ENCODE results near the gene ABCC5. TPM values are rescaled to one million over a fixed set of nuclear protein-coding genes. Genes with fewer than 3 reads are reported as not detected.

Gene ABCC5
- total and polyA plus RNA-seq, 7 donors: 13.8 to 39.6 (median 22.0) TPM

- Histone ChIP-seq H3K4me1 (peaks cover 0 to 26% (median 10%) of the 10 kb centered on the region in 4 donors), H3K4me3 (no peak overlapping the region), H3K27ac (no peak overlapping the region), H3K9me3 (no peaks in the 10 kb centered on the region), H3K36me3 (peaks cover 0 to 4% (median 0%) of the 10 kb centered on the region in 4 donors), H3K27me3 (no peaks in the 10 kb centered on the region)
- TF ChIP-seq EP300 (IDR thresholded peaks at IDR 0.05): no peak
- TF ChIP-seq POLR2AphosphoS5 (IDR thresholded peaks at IDR 0.05): no peak
- no peak for TF ChIP-seq CTCF (IDR thresholded peaks at IDR 0.05)
- TF ChIP-seq POLR2A (IDR thresholded peaks at IDR 0.05): no peak
- 91 to 92% methylated on average over 5 of the region's 5 CpGs for WGBS, 2 donors
- DNase-seq: no peak
- intact Hi-C loops (cut with DNase I): no loop called here
Measured at GRCh38 chr3:184003187-184003967, 14.3 kb downstream of the ABCC5 start.

- intact Hi-C loops (cut with DNase I): no loop called here
- 96 to 97% methylated on average over 11 of the region's 11 CpGs for WGBS, 2 donors
Measured at GRCh38 chr3:184002469-184002868, 15.2 kb downstream of the ABCC5 start.

GRCh38 chr3:184001761-184002160 is 15.9 kb downstream of the ABCC5 start:
- H3K4me3 ChIP-seq: no peak overlapping the region
- no peaks in the 10 kb centered on the region for H3K36me3 ChIP-seq

More at GRCh38 chr3:184002469-184002868, 15.2 kb downstream of the ABCC5 start:
- H3K9me3 ChIP-seq: no peaks in the 10 kb centered on the region
- TF ChIP-seq POLR2AphosphoS5 (IDR thresholded peaks at IDR 0.05): no peak
- no peak for TF ChIP-seq CTCF (IDR thresholded peaks at IDR 0.05)
- TF ChIP-seq POLR2A (IDR thresholded peaks at IDR 0.05): no peak
- TF ChIP-seq EP300 (IDR thresholded peaks at IDR 0.05): no peak
- no peak overlapping the region for H3K4me3 ChIP-seq
- DNase-seq: no peak
- no peak overlapping the region for H3K27ac ChIP-seq
- peaks cover 0 to 26% (median 10%) of the 10 kb centered on the region in 4 donors for H3K4me1 ChIP-seq
- no peaks in the 10 kb centered on the region for H3K27me3 ChIP-seq
- no peaks in the 10 kb centered on the region for H3K36me3 ChIP-seq

DNA sequence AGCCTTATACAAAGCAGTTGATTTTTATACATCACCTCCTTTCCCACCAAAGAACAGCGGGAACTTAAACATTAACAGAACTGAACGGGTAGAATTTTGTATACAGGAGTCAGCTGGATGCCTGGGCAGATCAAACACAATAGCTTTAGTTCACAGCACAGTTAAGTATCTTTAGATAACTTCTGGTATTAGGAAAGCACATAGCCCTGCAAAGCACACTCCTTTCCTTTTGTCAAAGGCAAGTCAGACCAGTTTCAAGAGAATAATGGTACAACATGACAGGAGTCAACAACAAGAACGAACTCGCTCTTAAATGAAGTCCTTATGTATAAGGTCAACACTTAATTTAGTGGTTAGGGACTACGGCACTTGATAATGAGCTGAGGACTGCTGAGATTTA is 26.3 kb downstream of the ABCC5 start:
- Histone ChIP-seq H3K36me3 (peaks cover 9 to 27% (median 12%) of the 10 kb centered on the region in 4 donors), H3K4me3 (no peak overlapping the region), H3K9me3 (no peaks in the 10 kb centered on the region), H3K4me1 (peaks cover 0 to under 1% (median 0%) of the 10 kb centered on the region in 4 donors), H3K27ac (no peak overlapping the region), H3K27me3 (no peaks in the 10 kb centered on the region)
- intact Hi-C loops (cut with DNase I): no loop called here
- DNase-seq: no peak
- TF ChIP-seq EP300 (IDR thresholded peaks at IDR 0.05): no peak
- TF ChIP-seq POLR2AphosphoS5 (IDR thresholded peaks at IDR 0.05): no peak
- no peak for TF ChIP-seq CTCF (IDR thresholded peaks at IDR 0.05)
- no peak for TF ChIP-seq POLR2A (IDR thresholded peaks at IDR 0.05)
- 80 to 88% methylated on average over 5 of the region's 5 CpGs for WGBS, 2 donors

More at GRCh38 chr3:184001761-184002160, 15.9 kb downstream of the ABCC5 start:
- H3K4me1 ChIP-seq: peaks cover 0 to 26% (median 10%) of the 10 kb centered on the region in 4 donors
- intact Hi-C loops (cut with DNase I): no loop called here
- no peak for TF ChIP-seq EP300 (IDR thresholded peaks at IDR 0.05)
- no peak for TF ChIP-seq CTCF (IDR thresholded peaks at IDR 0.05)
- TF ChIP-seq POLR2A (IDR thresholded peaks at IDR 0.05): no peak
- TF ChIP-seq POLR2AphosphoS5 (IDR thresholded peaks at IDR 0.05): no peak
- H3K27ac ChIP-seq: no peak overlapping the region
- H3K27me3 ChIP-seq: no peaks in the 10 kb centered on the region
- 81 to 82% methylated on average over 3 of the region's 3 CpGs for WGBS, 2 donors
- no peaks in the 10 kb centered on the region for H3K9me3 ChIP-seq
- no peak for DNase-seq
